Epithelial cell of esophagus (primary cell): ENCODE measurements around the gene KIF26A.

Source experiments
- DNase-seq: peaks from one replicate; pipeline ENCODE4 v3.0.0; 2010; ENCODE audit warnings: low read depth
- H3K4me3 ChIP-seq: 2 replicates; pipeline ENCODE4 v1.5.1; 2011; ENCODE audit warnings: mild to moderate bottlenecking, low read length, control low read depth
- TF ChIP-seq, protein P1 (sequence below): IDR thresholded peaks from 2 replicates; pipeline ENCODE4 v1.5.1; 2011; ENCODE audit warnings: low read depth, mild to moderate bottlenecking, low read length, control low read depth, inconsistent platforms; ENCODE audit not compliant: insufficient read depth; ENCODE audit errors: missing control alignments

The KIF26A gene

DNA sequence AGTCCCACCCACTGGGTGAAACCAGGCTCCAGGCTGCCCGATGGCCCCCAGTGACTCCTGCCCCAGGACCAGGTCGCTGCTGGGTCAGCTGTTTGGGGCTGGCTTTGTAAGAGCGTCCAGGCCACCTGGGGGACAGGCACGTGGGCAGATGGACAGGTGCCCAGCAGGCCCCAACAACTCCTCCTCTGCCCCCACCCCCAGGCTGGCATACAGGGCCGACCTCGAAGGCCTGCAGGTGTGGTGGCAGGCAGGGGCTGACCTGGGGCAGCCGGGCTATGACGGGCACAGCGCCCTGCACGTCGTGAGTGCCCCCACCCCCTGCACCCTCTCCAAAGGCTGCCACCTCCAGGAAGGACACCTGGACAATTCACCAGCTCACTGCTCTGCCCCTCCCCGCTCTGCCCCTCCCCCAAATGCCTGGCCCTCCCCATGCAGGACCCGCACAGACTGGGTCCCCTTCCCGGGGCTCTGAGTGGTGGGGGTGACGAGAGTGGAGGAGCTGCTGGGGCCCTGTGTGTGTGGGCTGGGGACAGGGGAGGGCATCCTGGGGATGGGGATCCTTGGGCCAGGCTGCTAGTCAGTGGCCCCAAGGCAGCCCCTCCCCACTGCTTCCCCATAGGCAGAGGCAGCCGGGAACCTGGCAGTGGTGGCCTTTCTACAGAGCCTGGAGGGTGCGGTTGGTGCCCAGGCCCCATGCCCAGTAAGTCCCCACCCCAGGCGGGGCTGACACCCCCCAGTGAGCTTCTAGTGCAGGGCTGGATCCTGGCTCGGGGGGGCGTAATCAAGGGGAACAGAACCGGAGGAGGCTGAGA lies 26.9 kb upstream of the KIF26A start:
- no peak for DNase-seq
- TF ChIP-seq, protein P1, sequence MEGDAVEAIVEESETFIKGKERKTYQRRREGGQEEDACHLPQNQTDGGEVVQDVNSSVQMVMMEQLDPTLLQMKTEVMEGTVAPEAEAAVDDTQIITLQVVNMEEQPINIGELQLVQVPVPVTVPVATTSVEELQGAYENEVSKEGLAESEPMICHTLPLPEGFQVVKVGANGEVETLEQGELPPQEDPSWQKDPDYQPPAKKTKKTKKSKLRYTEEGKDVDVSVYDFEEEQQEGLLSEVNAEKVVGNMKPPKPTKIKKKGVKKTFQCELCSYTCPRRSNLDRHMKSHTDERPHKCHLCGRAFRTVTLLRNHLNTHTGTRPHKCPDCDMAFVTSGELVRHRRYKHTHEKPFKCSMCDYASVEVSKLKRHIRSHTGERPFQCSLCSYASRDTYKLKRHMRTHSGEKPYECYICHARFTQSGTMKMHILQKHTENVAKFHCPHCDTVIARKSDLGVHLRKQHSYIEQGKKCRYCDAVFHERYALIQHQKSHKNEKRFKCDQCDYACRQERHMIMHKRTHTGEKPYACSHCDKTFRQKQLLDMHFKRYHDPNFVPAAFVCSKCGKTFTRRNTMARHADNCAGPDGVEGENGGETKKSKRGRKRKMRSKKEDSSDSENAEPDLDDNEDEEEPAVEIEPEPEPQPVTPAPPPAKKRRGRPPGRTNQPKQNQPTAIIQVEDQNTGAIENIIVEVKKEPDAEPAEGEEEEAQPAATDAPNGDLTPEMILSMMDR, result no peak

DNA sequence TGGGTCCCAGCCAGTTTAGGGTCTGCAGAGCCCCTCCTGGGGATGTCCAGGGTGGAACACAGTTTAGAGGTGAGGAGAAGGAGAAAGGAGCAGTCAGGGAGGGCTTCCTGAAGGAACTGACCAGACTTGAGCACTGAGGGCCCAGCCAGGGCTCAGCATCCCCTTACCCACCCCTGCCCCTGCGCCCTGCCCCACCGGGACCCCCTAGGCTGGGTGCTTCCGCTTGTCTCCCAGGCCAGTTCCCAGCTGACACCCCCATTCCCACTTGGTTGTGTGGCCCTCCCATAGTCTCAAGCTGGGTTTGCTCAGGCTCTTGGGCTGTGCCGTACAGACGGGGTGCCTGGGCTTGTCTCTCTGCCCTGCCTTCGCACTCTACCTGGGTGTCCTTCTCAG lies 26.3 kb upstream of the KIF26A start:
- TF ChIP-seq, protein P1, result no peak
- DNase-seq, result no peak
- no peak overlapping the region for H3K4me3 ChIP-seq

More for the DNA sequence above, 26.9 kb upstream of the KIF26A start:
- H3K4me3 ChIP-seq, result no peak overlapping the region

DNA sequence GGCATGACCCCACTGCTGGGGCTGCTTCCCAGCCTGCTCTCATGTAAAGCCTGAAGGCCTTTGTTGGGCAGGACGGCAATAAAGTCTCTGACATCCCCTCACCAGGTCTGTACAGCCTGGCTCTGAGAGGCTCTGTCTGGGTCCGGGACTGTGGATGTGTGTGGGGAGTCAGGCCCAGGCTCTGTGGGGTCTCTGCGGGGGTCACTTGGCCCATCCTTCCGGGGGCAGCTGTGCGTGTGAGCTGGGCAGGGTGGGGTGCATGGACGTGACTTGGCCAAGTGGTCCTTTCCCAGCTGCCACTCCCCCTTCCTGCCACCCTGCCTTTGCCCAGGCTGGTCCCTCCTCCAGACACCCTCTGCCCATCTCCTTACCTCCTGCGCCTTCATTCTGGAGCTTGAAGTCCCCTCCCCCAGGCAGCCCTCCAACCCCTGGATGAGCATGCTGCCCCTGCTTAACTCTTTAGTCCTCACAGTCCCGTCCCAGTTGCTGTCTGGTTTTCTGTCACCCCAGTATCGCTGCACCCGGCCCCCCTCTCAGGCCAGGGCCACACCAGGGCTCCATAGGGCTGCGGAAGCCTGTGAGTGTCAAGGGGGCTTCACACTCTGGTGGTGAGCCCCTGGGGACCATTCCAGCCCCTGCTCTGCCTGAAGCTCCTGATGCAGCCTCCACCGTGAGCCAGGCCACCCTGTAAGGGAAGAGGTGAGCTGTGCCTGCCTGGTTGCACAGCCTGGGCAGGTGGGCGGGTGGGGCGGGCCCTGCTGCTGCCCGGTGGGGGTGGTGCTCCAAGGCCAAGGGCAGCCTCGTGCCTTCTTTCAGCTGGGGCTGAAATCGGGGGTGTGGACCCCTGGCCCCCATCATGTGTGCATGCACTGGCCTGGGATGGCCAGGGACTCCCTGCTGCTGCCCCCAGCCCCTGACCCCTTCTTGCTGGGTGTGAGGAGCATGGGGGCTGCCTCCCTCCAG lies 25.5 kb upstream of the KIF26A start:
- no peak overlapping the region for H3K4me3 ChIP-seq
- TF ChIP-seq, protein P1, result no peak
- no peak for DNase-seq

DNA sequence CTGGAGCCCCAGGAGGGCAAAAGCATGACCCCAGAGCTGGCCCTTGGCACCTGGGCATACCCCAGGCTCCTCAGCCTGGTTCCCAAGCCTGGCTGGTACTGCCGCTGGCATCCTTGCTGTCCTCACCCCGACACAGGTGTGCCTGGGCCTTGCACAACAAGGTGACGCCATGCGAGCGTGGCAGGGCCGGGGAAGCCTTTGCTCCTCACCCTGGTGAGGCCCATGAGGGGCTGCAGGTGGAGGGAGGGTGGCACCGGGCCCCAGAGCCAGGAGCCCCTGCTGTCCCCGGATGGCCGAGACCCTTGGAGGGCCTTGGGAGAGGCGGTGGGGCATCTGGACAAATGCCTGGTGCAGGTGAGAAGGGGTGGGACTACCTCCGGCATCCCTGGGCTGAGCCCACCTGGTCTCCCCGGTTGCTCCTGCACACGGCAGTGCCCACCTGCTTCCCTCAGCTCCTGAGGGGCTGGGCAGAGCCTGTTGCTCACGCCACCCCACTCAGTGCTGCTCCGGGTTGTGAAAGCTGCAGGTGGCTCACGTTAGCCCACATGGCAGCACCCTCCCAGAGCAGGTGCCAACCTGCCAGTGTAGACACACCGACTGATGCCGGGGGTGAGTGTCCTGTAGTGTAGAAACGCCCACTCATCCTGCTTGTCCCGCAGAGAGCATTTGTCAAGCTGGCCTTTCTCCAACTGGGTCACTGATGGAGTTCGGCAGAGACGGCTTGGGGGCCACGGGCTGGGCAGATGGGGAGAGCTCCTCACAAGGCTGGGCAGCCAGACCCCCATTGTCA lies 24.6 kb upstream of the KIF26A start:
- peak; percentile 57 for DNase-seq
- TF ChIP-seq, protein P1, result no peak
- no peak overlapping the region for H3K4me3 ChIP-seq

DNA sequence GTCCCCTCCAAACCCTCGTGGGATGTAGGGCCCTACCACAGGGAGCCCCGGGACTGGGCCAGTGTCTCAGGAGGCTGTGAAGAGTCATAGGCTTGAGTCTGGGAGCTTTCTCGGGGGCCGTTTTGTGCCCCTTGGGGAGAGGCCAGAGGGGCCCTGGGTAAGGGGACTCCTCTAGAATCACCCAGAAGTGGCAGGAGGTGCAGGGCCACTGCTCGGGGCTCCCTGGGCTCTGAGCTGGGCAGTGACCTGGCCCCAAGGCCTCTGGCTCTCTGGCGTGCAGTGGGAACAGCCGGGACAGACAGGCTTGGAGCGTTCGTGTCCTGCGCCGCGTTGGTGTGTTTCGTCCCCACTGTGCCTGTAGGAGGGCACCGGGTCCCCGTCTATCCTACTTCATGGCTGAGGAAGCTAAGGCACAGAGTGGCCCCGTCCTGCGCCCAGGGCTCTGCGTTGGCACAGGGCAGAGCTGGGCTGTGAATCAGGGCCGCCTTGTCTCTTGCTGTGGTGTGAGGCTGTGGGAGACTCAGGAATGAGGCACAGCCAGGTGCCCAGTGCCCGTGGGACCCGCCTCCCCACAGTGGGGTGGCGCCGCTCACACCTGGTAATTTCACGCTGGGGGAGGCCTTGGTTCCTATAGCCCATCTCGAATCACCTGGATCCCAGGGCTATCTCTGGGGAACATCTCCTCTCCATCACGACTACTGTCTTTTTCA lies 23.8 kb upstream of the KIF26A start:
- no peak overlapping the region for H3K4me3 ChIP-seq
- DNase-seq, result no peak
- TF ChIP-seq, protein P1, result no peak

DNA sequence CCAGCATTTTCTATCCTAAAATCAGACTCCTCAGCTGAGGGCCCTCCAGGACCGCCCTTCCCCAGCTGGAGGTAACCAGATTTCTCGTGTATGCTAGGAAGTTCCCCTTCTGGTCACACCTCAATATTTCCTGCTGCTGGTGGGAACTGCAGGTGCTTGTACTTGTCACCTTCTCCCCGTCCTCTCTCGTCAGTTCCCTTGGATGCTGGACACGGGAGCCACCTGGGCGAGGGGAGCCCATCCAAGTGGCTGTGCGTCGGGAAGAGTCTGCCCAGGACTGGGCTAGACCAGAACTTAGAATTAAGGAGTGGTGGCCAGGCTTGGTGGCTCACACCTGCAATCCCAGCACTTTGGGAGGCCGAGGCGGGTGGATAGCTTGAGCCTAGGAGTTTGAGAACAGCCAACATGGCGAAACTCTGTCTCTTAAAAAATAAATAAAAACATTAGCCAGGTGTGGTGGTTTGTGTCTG lies 23.2 kb upstream of the KIF26A start:
- DNase-seq, result no peak
- TF ChIP-seq, protein P1, result no peak
- no peak overlapping the region for H3K4me3 ChIP-seq
